ENCODE results near the gene ERC1.

DNA sequence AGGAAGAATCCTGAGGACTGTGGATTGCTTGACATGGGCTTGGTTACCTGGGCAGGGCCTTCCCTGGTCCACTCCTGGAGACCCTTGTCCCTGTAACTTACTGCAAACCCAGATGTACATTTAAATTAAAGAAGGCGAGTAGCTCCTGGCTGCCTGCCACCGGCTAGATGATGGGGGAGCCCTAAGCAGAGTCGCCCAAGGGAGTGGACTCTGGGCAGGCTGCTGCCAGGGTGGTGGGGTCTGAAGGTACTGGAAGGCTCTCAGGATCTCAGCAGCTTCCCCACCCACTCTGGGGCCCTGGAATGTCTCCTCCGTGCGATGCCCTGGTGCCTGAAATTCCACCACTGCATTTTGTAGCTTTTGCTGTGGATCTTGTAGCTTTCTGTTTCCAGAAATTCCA is 528.6 kb downstream of the ERC1 start:
- TF ChIP-seq CEBPB (IDR thresholded peaks at IDR 0.05) (no peak), CTCF (IDR thresholded peaks at IDR 0.05) (no peak), POLR2A (IDR thresholded peaks at IDR 0.05; ENCODE audit: low read length) (no peak), BHLHE40 (IDR thresholded peaks at IDR 0.05; ENCODE audit: low read depth, low read length) (no peak), KDM5A (IDR thresholded peaks at IDR 0.05) (no peak)
